Measurements from ENCODE around the gene ZNF365.
"Not testable (repeated sequence)": the region's sequence is repeated elsewhere in the genome, so short reads cannot be mapped to it uniquely, and the experiment has no call there.

The ZNF365 gene

GRCh38 chr10:62376071-62377025 lies 2.2 kb downstream of the ZNF365 start:
- DNase-seq (ENCODE audit: extremely low read depth, low read depth), result no peak
- no peak for TF ChIP-seq CTCF (IDR thresholded peaks at IDR 0.05; ENCODE audit: low read depth, low read length, missing control alignments)
- no peak overlapping the region for H3K4me3 ChIP-seq (replicated peaks; ENCODE audit: low read depth, low read length)

GRCh38 chr10:62377026-62377415 lies 2.9 kb downstream of the ZNF365 start:
- no peak overlapping the region for H3K4me3 ChIP-seq (replicated peaks; ENCODE audit: low read depth, low read length)
- TF ChIP-seq CTCF (IDR thresholded peaks at IDR 0.05; ENCODE audit: low read depth, low read length, missing control alignments), result no peak
- DNase-seq (ENCODE audit: extremely low read depth, low read depth), result no peak

GRCh38 chr10:62377966-62378365 lies 3.8 kb downstream of the ZNF365 start:
- DNase-seq (ENCODE audit: extremely low read depth, low read depth), result no peak
- no peak overlapping the region for H3K4me3 ChIP-seq (replicated peaks; ENCODE audit: low read depth, low read length)
- TF ChIP-seq CTCF (IDR thresholded peaks at IDR 0.05; ENCODE audit: low read depth, low read length, missing control alignments), result no peak

DNA sequence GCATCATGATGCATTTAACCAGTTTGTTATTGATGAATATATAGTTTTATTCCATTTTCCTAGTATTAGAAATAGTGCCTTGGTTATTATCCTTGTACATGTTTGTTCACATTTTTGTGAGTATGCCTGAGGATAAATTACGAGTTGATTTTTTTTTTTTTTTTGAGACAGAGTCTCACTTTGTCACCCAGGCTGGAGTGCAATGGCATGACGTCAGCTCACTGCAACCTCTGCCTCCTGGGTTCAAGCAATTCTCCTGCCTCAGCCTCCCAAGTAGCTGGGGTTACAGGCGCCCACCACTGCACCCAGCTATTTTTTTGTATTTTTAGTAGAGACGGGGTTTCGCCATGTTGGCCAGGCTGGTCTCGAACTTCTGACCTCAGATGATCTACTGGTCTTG lies 4.7 kb downstream of the ZNF365 start:
- DNase-seq (ENCODE audit: extremely low read depth, low read depth); H3K4me3 ChIP-seq (replicated peaks; ENCODE audit: low read depth, low read length): not testable (repeated sequence)

GRCh38 chr10:62379394-62379793 lies 5.2 kb downstream of the ZNF365 start:
- no peak for DNase-seq (ENCODE audit: extremely low read depth, low read depth)
- TF ChIP-seq CTCF (IDR thresholded peaks at IDR 0.05; ENCODE audit: low read depth, low read length, missing control alignments), result no peak
- H3K4me3 ChIP-seq (replicated peaks; ENCODE audit: low read depth, low read length), result no peak overlapping the region

DNA sequence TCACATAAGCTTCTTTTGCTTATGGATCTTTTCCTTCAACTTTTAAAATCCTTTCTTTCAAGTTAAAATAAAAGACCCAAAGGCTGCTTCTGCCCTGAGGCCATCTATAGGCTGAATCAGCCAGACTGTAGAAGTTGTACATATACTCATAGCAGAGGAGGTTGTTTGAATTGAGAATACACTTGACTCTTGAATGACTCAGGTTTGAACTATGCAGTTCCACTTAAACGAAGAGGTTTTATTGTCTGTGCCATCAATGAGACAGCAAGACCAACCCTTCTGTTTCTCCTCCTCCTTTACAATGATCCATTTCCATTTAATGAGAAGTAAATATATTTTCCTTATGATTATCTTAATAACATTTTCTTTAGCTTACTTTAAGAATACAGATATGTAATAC lies 5.8 kb downstream of the ZNF365 start:
- peak; percentile 76 for DNase-seq (ENCODE audit: extremely low read depth, low read depth)
- H3K4me3 ChIP-seq (replicated peaks; ENCODE audit: low read depth, low read length), result no peak overlapping the region
- TF ChIP-seq CTCF (IDR thresholded peaks at IDR 0.05; ENCODE audit: low read depth, low read length, missing control alignments), result no peak

GRCh38 chr10:62381385-62382102 lies 7.4 kb downstream of the ZNF365 start:
- H3K4me3 ChIP-seq (replicated peaks; ENCODE audit: low read depth, low read length), result no peak overlapping the region
- DNase-seq (ENCODE audit: extremely low read depth, low read depth), result no peak
- no peak for TF ChIP-seq CTCF (IDR thresholded peaks at IDR 0.05; ENCODE audit: low read depth, low read length, missing control alignments)

All from HFF-Myc (cell line).